Measurements from ENCODE around the gene ME1. TPM values are rescaled to one million over a fixed set of nuclear protein-coding genes. Genes with fewer than 3 reads are reported as not detected.
A peak's percentile ranks its signal among the peaks of the same experiment; 100 is the strongest.

The ME1 gene
- 10 to 100 TPM in 1 of 3 donors, 1 to 10 TPM in 2; 2.6 to 10.4 (median 7.3) TPM for total RNA-seq
- long read RNA-seq, donor 1, transcript ME1-201 (14 exons, 3,371 nt), result major isoform, 17 of 18 reads
- long read RNA-seq, donor 1, partial matches to known transcripts, result 0 of 18 reads
- long read RNA-seq, donor 1, other reads (novel, unspliced or antisense), result 1 of 18 reads
- long read RNA-seq, donor 2, partial matches to known transcripts, result 1 of 3 reads
- long read RNA-seq, donor 2, other reads (novel, unspliced or antisense), result 1 of 3 reads

DNA sequence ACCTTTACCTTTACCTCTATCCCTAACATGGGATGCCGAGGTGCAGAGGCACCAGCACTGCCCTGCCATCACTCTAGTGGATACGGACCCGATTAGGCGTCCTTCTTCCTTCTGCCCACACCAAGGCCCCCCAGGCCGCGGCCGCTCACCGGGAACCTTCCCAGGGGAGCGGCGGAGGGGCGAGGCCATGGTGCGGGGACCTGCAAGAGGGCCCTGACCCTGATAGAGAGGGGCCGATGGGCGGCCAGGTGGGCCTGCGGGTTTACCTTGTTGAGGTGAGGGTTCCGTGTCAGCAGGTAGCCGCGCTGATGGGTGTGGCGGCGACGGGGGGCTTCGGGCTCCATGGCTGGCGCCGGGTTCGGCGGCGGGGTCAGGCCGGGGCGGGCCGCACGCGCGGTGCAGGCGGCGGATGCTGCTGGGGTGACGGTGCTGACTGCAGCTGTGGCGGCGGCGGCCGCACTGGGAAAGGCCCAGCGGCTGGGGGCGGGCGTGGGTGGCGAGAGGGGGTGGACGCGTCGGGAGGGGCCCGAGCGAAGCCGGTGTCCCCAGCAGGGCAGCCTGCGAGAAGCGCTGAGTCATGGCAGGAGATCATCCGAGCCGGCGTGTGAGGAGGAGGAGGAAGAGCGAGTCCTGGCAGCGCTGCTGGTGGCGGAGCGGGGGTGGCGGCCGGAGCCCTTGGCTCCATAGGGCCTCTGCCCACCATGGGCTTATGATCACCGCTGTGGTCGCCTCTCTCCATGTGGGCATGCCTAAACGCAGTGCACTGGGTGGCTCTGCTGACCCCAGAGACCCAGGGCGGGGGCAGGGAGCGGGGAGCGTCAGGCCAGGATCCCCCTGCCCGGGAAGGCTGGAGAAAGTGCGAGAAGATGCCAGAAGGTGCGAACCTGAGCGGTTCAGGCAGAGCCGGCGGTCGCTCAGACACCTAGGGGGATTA, at the start of gene ME1:
Gene ME1 (minus strand): TSS at position 441 of the 934 bp plus-strand sequence. CDS start 97 bp downstream, at position 344.
- H3K9me3 ChIP-seq, result no peaks in the 10 kb centered on the region
- no peaks in the 10 kb centered on the region for H3K36me3 ChIP-seq (ENCODE audit: low read depth)
- intact Hi-C loops (cut with DNase I, micrococcal nuclease), result no loop called here
- TF ChIP-seq, protein P1, sequence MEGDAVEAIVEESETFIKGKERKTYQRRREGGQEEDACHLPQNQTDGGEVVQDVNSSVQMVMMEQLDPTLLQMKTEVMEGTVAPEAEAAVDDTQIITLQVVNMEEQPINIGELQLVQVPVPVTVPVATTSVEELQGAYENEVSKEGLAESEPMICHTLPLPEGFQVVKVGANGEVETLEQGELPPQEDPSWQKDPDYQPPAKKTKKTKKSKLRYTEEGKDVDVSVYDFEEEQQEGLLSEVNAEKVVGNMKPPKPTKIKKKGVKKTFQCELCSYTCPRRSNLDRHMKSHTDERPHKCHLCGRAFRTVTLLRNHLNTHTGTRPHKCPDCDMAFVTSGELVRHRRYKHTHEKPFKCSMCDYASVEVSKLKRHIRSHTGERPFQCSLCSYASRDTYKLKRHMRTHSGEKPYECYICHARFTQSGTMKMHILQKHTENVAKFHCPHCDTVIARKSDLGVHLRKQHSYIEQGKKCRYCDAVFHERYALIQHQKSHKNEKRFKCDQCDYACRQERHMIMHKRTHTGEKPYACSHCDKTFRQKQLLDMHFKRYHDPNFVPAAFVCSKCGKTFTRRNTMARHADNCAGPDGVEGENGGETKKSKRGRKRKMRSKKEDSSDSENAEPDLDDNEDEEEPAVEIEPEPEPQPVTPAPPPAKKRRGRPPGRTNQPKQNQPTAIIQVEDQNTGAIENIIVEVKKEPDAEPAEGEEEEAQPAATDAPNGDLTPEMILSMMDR (IDR thresholded peaks at IDR 0.05), result no peak
- peak within 1 kb of the TSS; percentile 17 for H3K4me3 ChIP-seq
- ATAC-seq (peak; percentile 86), DNase-seq (peak; percentile 74 to 88 (median 84))
- peaks cover 19% of the 10 kb centered on the region for H3K4me1 ChIP-seq (ENCODE audit: low read depth)

DNA sequence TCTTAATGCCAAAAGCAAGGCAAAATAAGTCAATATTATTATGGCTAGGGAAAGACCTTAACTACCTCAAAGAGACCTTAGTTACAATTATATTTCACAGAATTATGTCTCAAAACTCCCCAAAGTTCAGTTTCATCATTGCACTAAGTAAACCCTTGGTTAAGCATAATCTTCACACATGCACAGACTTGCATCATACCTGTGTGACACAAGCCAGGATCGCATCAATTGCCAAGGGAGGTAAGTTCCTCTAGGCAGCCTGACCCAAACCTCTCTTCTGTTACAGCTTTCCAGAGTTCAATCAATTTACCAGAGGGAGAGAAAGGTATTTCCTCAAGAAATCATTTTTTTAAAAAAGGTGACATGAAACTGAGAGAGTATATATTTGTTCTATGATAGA, 49.6 kb upstream of the ME1 start:
- intact Hi-C loops (cut with DNase I, micrococcal nuclease), result no loop called here
- H3K36me3 ChIP-seq (ENCODE audit: low read depth), result no peaks in the 10 kb centered on the region
- no peak for DNase-seq
- no peak for ATAC-seq
- TF ChIP-seq, protein P1 (IDR thresholded peaks at IDR 0.05), result no peak
- H3K4me1 ChIP-seq (ENCODE audit: low read depth), result no peaks in the 10 kb centered on the region
- no peaks in the 10 kb centered on the region for H3K9me3 ChIP-seq
- no peak overlapping the region for H3K4me3 ChIP-seq

DNA sequence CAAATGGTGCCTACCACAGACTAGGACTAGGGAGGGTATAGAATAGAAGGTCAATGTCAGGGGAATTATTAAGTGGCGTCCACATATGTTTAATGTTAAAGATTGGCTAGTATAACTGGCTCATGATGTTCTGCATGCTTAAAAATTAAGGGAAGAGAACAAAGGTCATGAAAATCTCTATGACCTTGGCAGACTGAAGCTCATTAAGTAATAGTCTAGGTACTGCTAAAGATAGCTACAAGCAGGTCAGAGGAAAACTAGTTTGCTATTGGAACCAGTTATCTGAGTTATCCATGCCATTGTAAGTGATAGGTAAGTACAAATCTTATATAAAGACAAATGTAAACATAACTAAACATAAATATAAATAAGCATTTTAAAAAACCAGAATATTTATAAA, 48.5 kb upstream of the ME1 start:
- no peaks in the 10 kb centered on the region for H3K4me1 ChIP-seq (ENCODE audit: low read depth)
- H3K4me3 ChIP-seq, result no peak overlapping the region
- H3K36me3 ChIP-seq (ENCODE audit: low read depth), result no peaks in the 10 kb centered on the region
- ATAC-seq, result no peak
- intact Hi-C loops (cut with DNase I, micrococcal nuclease), result no loop called here
- TF ChIP-seq, protein P1 (IDR thresholded peaks at IDR 0.05), result no peak
- no peaks in the 10 kb centered on the region for H3K9me3 ChIP-seq
- DNase-seq, result no peak

DNA sequence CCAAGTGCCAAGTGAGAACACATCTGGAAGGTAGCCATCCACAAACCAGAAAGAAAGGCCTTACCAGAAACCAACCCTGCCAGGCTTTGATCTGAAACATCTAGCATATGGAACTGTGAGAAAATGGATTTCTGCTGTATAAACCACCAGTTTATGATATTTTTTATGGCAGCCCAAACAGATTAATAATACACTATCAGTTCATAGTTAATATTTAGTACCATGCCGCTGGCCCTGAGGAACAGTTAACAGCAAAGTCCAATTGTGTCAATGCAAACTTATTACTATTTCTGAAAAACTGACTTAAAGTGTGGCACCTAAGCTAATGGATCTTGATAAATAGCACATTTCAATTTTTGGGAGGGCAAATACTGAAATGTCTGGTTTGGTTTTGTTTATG, 46.1 kb upstream of the ME1 start:
- intact Hi-C loops (cut with DNase I, micrococcal nuclease), result no loop called here
- no peaks in the 10 kb centered on the region for H3K4me1 ChIP-seq (ENCODE audit: low read depth)
- H3K9me3 ChIP-seq, result no peaks in the 10 kb centered on the region
- H3K4me3 ChIP-seq, result no peak overlapping the region
- no peak for DNase-seq
- ATAC-seq, result no peak
- TF ChIP-seq, protein P1 (IDR thresholded peaks at IDR 0.05), result no peak
- no peaks in the 10 kb centered on the region for H3K36me3 ChIP-seq (ENCODE audit: low read depth)

DNA sequence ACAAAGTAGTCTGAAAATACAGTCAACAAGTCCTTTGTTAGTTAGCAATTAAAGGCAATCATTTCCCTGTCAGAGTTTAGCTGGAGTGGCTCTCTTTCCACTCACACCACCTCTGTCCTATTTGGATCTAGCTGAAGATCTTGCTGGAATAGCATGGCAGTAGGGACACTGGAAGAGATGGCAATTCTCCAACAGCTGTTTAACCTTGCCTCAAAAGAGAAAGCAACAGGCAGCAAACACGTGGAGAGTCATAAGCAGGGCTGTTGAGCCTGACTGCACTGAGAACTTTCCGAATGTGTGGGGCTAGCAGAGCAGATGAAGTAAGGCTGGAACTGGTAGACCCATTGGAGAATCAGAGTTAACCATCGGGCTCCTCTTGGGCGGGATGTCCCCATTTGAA, 43.5 kb upstream of the ME1 start:
- peak; percentile 78 for ATAC-seq
- Histone ChIP-seq H3K36me3 (ENCODE audit: low read depth) (no peaks in the 10 kb centered on the region), H3K9me3 (no peaks in the 10 kb centered on the region), H3K4me3 (no peak overlapping the region), H3K4me1 (ENCODE audit: low read depth) (no peaks in the 10 kb centered on the region)
- TF ChIP-seq, protein P1 (IDR thresholded peaks at IDR 0.05), result no peak
- intact Hi-C loops (cut with DNase I, micrococcal nuclease), result no loop called here
- DNase-seq, result peak in 1 of 3 donors; percentile 58
